ENCODE data around the gene NCBP3.
"Not testable (repeated sequence)": the region's sequence is repeated elsewhere in the genome, so short reads cannot be mapped to it uniquely, and the experiment has no call there.

Gene NCBP3

DNA sequence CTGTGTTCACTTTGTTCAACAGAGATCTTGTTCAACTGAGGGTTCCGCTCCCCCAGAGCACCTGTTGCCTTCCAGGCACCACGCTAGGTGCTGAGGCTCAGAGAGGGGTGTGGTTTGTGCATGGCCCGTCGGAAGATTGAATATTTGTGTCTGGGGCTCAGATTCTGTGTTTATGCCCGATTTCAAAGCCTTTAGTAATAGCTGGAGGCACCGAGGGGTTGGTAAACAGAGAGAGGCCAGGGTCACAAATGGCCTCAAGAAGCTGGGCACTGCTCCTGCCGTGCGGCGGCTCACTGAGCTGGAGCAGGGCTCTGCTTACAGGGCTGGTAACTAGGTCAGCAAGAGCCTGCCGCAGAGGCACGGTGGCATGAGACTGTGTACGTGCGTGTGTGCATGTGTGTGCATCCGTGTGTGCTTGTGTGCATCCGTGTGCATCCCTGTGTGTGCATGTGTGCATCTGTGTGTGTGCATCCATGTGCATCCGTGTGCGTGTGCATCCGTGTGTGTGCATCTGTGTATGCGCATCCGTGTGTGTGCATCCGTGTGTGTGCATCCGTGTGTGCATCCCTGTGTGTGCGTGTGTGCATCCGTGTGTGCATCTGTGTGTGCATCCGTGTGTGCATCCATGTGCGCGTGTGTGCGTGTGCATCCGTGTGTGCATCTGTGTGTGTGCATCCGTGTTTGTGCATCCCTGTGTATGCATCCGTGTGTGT, 50.5 kb downstream of the NCBP3 start:
- Histone ChIP-seq H3K9me3 (ENCODE audit: severe bottlenecking) (no peaks in the 10 kb centered on the region), H3K36me3 (no peaks in the 10 kb centered on the region), H3K4me3 (ENCODE audit: low read depth, low read length) (no peak overlapping the region), H3K27me3 (ENCODE audit: insufficient read depth, low read depth, severe bottlenecking) (no peaks in the 10 kb centered on the region), H3K27ac (no peak overlapping the region)
- DNase-seq, result no peak
- TF ChIP-seq, protein P1, sequence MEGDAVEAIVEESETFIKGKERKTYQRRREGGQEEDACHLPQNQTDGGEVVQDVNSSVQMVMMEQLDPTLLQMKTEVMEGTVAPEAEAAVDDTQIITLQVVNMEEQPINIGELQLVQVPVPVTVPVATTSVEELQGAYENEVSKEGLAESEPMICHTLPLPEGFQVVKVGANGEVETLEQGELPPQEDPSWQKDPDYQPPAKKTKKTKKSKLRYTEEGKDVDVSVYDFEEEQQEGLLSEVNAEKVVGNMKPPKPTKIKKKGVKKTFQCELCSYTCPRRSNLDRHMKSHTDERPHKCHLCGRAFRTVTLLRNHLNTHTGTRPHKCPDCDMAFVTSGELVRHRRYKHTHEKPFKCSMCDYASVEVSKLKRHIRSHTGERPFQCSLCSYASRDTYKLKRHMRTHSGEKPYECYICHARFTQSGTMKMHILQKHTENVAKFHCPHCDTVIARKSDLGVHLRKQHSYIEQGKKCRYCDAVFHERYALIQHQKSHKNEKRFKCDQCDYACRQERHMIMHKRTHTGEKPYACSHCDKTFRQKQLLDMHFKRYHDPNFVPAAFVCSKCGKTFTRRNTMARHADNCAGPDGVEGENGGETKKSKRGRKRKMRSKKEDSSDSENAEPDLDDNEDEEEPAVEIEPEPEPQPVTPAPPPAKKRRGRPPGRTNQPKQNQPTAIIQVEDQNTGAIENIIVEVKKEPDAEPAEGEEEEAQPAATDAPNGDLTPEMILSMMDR (IDR thresholded peaks at IDR 0.05; ENCODE audit: low read depth, low read length), result no peak

- H3K4me3 ChIP-seq (ENCODE audit: low read depth, low read length), result no peak overlapping the region
- no peak for DNase-seq
- H3K9me3 ChIP-seq (ENCODE audit: severe bottlenecking), result no peaks in the 10 kb centered on the region
- TF ChIP-seq, protein P1 (IDR thresholded peaks at IDR 0.05; ENCODE audit: low read depth, low read length), result no peak
- H3K36me3 ChIP-seq, result no peaks in the 10 kb centered on the region
- no peak overlapping the region for H3K27ac ChIP-seq
- H3K27me3 ChIP-seq (ENCODE audit: insufficient read depth, low read depth, severe bottlenecking), result no peaks in the 10 kb centered on the region
Observed at GRCh38 chr17:3794557-3795389, 51.3 kb downstream of the NCBP3 start.

- H3K9me3 ChIP-seq (ENCODE audit: severe bottlenecking); H3K4me3 ChIP-seq (ENCODE audit: low read depth, low read length); H3K27me3 ChIP-seq (ENCODE audit: insufficient read depth, low read depth, severe bottlenecking); DNase-seq; H3K36me3 ChIP-seq; H3K27ac ChIP-seq: not testable (repeated sequence)
Observed at GRCh38 chr17:3794152-3794551, 51.9 kb downstream of the NCBP3 start.

DNA sequence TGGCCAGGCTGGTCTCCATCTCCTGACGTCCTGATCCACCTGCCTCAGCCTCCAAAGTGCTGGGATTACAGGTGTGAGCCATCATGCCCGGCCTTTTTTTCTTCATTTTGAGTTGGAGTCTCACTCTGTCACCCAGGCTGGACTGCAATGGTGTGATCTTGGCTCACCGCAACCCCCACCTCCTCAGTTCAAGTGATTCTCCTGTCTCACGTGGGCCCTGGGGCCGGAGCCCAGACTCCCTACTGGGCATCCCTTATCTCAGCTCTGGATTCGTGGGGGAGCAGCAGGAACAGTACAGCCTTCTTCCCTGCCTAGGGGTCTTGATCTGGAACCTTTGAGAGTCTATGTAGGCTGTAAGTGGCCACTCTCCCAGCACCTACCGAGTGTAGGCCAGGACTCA, 52.8 kb downstream of the NCBP3 start:
- not testable (repeated sequence) for H3K4me3 ChIP-seq (ENCODE audit: low read depth, low read length); H3K36me3 ChIP-seq; DNase-seq; H3K27ac ChIP-seq; H3K27me3 ChIP-seq (ENCODE audit: insufficient read depth, low read depth, severe bottlenecking); H3K9me3 ChIP-seq (ENCODE audit: severe bottlenecking)

DNA sequence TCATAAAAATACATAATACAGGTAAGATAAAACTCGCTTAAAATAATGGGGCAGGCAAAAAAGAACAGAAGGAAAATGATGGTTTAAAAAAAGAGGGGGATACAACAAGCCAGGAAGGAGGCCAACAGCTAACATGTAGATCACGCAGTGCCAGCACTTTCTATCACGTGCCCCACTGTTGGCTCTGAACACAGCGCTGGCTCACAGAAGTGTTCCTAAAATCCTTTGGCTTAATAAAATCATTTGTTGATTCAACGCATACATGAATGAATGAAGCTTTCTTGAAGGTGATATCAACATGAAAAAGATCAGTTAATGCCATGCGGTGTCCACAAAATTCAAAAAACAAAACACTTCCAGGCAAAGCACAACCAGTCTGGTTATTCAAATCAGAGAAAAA, 53.6 kb downstream of the NCBP3 start:
- Histone ChIP-seq H3K9me3 (ENCODE audit: severe bottlenecking) (no peaks in the 10 kb centered on the region), H3K4me3 (ENCODE audit: low read depth, low read length) (no peak overlapping the region), H3K27me3 (ENCODE audit: insufficient read depth, low read depth, severe bottlenecking) (no peaks in the 10 kb centered on the region), H3K27ac (no peak overlapping the region), H3K36me3 (no peaks in the 10 kb centered on the region)
- DNase-seq, result no peak
- TF ChIP-seq, protein P1 (IDR thresholded peaks at IDR 0.05; ENCODE audit: low read depth, low read length), result no peak

- Histone ChIP-seq H3K4me3 (ENCODE audit: low read depth, low read length) (no peak overlapping the region), H3K9me3 (ENCODE audit: severe bottlenecking) (no peaks in the 10 kb centered on the region), H3K27ac (no peak overlapping the region), H3K36me3 (no peaks in the 10 kb centered on the region), H3K27me3 (ENCODE audit: insufficient read depth, low read depth, severe bottlenecking) (no peaks in the 10 kb centered on the region)
- TF ChIP-seq, protein P1 (IDR thresholded peaks at IDR 0.05; ENCODE audit: low read depth, low read length), result no peak
- no peak for DNase-seq
Observed at GRCh38 chr17:3788200-3788599, 57.8 kb downstream of the NCBP3 start.

DNA sequence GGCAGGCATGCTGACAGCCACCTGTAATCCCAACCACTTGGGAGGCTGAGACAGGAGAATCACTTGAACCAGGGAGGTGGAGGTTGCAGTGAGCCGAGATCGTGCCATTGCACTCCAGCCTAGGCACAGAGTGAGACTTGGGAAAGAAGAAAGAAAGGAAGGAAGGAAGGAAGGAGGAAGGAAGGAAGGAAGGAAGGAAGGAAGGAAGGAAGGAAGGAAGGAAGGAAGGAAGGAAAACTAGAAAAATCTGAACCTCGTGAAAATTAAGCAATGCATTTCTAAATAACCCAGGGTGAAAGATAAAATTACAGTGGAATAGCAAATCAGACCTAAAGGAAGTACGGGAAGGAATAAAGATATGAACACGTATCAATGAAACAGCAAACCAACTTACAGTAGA, 60.7 kb downstream of the NCBP3 start:
- not testable (repeated sequence) for DNase-seq; H3K9me3 ChIP-seq (ENCODE audit: severe bottlenecking); H3K4me3 ChIP-seq (ENCODE audit: low read depth, low read length); H3K27me3 ChIP-seq (ENCODE audit: insufficient read depth, low read depth, severe bottlenecking); H3K36me3 ChIP-seq; H3K27ac ChIP-seq

Data from WERI-Rb-1 (cell line).